MG63 (cell line): ENCODE results near the gene OSCAR. TPM values are rescaled to one million over a fixed set of nuclear protein-coding genes. Genes with fewer than 3 reads are reported as not detected.

Source experiments
- DNase-seq: peaks from one replicate; pipeline ENCODE4 v3.0.0-alpha.2; 2020
- H3K27me3 ChIP-seq: fragments of 250-450 bp; sonication (Bioruptor Pico); 2 replicates; pipeline ENCODE4 v1.5.1; 2020; ENCODE audit warnings: mild to moderate bottlenecking, moderate library complexity
- H3K36me3 ChIP-seq: fragments of 250-450 bp; sonication (Bioruptor Pico); 2 replicates; pipeline ENCODE4 v1.5.1; 2020; ENCODE audit warnings: mild to moderate bottlenecking, moderate library complexity
- H3K4me3 ChIP-seq: fragments of 250-450 bp; sonication (Bioruptor Pico); 2 replicates; pipeline ENCODE4 v1.5.1; 2020; ENCODE audit warnings: mild to moderate bottlenecking, moderate library complexity
- H3K9me3 ChIP-seq: fragments of 250-450 bp; sonication (Bioruptor Pico); 2 replicates; pipeline ENCODE4 v1.5.1; 2020; ENCODE audit warnings: mild to moderate bottlenecking, moderate library complexity
- total RNA-seq: library from RNA; depleted of rRNA; stranded (reverse); fragments of >200 nt; shearing (Covaris generic); gene quantifications from 2 replicates; pipeline ENCODE4 v1.2.3, GENCODE V29; 2014; ENCODE audit warnings: low replicate concordance

OSCAR gene
- total RNA-seq, 1 experiment from 2014 or later, result not detected

GRCh38 chr19:54128796-54129616, 28.4 kb upstream of the OSCAR start:
- Histone ChIP-seq H3K36me3 (peaks cover 36% of the 10 kb centered on the region), H3K9me3 (no peaks in the 10 kb centered on the region), H3K4me3 (no peak overlapping the region), H3K27me3 (no peaks in the 10 kb centered on the region)
- no peak for DNase-seq

- Histone ChIP-seq H3K9me3 (no peaks in the 10 kb centered on the region), H3K36me3 (peaks cover 40% of the 10 kb centered on the region), H3K4me3 (no peak overlapping the region), H3K27me3 (no peaks in the 10 kb centered on the region)
- DNase-seq, result no peak
These were observed 27.8 kb upstream of the OSCAR start for GRCh38 chr19:54128441-54128725.

GRCh38 chr19:54127688-54128440, 27.3 kb upstream of the OSCAR start:
- H3K36me3 ChIP-seq, result peaks cover 45% of the 10 kb centered on the region
- H3K4me3 ChIP-seq, result no peak overlapping the region
- no peak for DNase-seq
- no peaks in the 10 kb centered on the region for H3K9me3 ChIP-seq
- no peaks in the 10 kb centered on the region for H3K27me3 ChIP-seq

- H3K9me3 ChIP-seq, result no peaks in the 10 kb centered on the region
These were observed 25.1 kb upstream of the OSCAR start for GRCh38 chr19:54125713-54126112.

GRCh38 chr19:54124393-54124792, 23.8 kb upstream of the OSCAR start:
- no peaks in the 10 kb centered on the region for H3K9me3 ChIP-seq
- H3K36me3 ChIP-seq, result peaks cover 75% of the 10 kb centered on the region
- no peak overlapping the region for H3K4me3 ChIP-seq
- DNase-seq, result no peak
- H3K27me3 ChIP-seq, result no peaks in the 10 kb centered on the region

More at GRCh38 chr19:54125713-54126112, 25.1 kb upstream of the OSCAR start:
- H3K36me3 ChIP-seq, result peaks cover 62% of the 10 kb centered on the region
- DNase-seq, result no peak
- no peaks in the 10 kb centered on the region for H3K27me3 ChIP-seq
- H3K4me3 ChIP-seq, result no peak overlapping the region

GRCh38 chr19:54123682-54124081, 23.1 kb upstream of the OSCAR start:
- Histone ChIP-seq H3K9me3 (no peaks in the 10 kb centered on the region), H3K4me3 (no peak overlapping the region), H3K36me3 (peaks cover 71% of the 10 kb centered on the region), H3K27me3 (no peaks in the 10 kb centered on the region)
- DNase-seq, result no peak

GRCh38 chr19:54121259-54121658, 20.7 kb upstream of the OSCAR start:
- no peaks in the 10 kb centered on the region for H3K27me3 ChIP-seq
- H3K36me3 ChIP-seq, result peaks cover 62% of the 10 kb centered on the region
- no peaks in the 10 kb centered on the region for H3K9me3 ChIP-seq
- no peak overlapping the region for H3K4me3 ChIP-seq
- no peak for DNase-seq

GRCh38 chr19:54115109-54116063, 14.8 kb upstream of the OSCAR start, which contains the start of the genes PRPF31 and TFPT:
TSS of gene PRPF31 (plus strand) at chr19:54115754. CDS start at chr19:54118279, 2,525 bp downstream.
TSS of gene TFPT (minus strand) at chr19:54115657. CDS start at chr19:54115269, 388 bp downstream.
- Histone ChIP-seq H3K27me3 (no peaks in the 10 kb centered on the region), H3K36me3 (peaks cover 36% of the 10 kb centered on the region)

GRCh38 chr19:54114340-54115108, 13.9 kb upstream of the OSCAR start:
- peak; percentile 36 for DNase-seq
- Histone ChIP-seq H3K36me3 (peaks cover 32% of the 10 kb centered on the region), H3K27me3 (no peaks in the 10 kb centered on the region), H3K4me3 (peak overlapping the region; percentile 99), H3K9me3 (no peaks in the 10 kb centered on the region; the same call in 1 of the 2 replicates)

More at GRCh38 chr19:54115109-54116063, 14.8 kb upstream of the OSCAR start, which contains the start of the genes PRPF31 and TFPT:
- peak; percentile 97 for DNase-seq
- peak within 1 kb of the TSS; percentile 99 for H3K4me3 ChIP-seq
- no peaks in the 10 kb centered on the region; the same call in 1 of the 2 replicates for H3K9me3 ChIP-seq

GRCh38 chr19:54109651-54110050, 9.0 kb upstream of the OSCAR start:
- H3K27me3 ChIP-seq, result no peaks in the 10 kb centered on the region
- no peaks in the 10 kb centered on the region; the same call in 1 of the 2 replicates for H3K9me3 ChIP-seq
- H3K4me3 ChIP-seq, result no peak overlapping the region
- H3K36me3 ChIP-seq, result peaks cover 64% of the 10 kb centered on the region
- no peak for DNase-seq

- Histone ChIP-seq H3K4me3 (no peak overlapping the region), H3K36me3 (peaks cover 58% of the 10 kb centered on the region), H3K27me3 (no peaks in the 10 kb centered on the region), H3K9me3 (no peaks in the 10 kb centered on the region)
- DNase-seq, result no peak
These were observed 7.9 kb upstream of the OSCAR start for GRCh38 chr19:54108496-54108895.

GRCh38 chr19:54107876-54108490, 7.4 kb upstream of the OSCAR start:
- DNase-seq, result no peak
- H3K36me3 ChIP-seq, result peaks cover 53% of the 10 kb centered on the region
- H3K9me3 ChIP-seq, result no peaks in the 10 kb centered on the region
- no peak overlapping the region for H3K4me3 ChIP-seq
- no peaks in the 10 kb centered on the region for H3K27me3 ChIP-seq

GRCh38 chr19:54106716-54107115, 6.1 kb upstream of the OSCAR start:
- Histone ChIP-seq H3K36me3 (peaks cover 47% of the 10 kb centered on the region), H3K27me3 (no peaks in the 10 kb centered on the region), H3K9me3 (no peaks in the 10 kb centered on the region), H3K4me3 (no peak overlapping the region)
- DNase-seq, result no peak

GRCh38 chr19:54105796-54106195, 5.2 kb upstream of the OSCAR start:
- H3K9me3 ChIP-seq, result no peaks in the 10 kb centered on the region
- no peak overlapping the region for H3K4me3 ChIP-seq
- DNase-seq, result no peak
- H3K36me3 ChIP-seq, result peaks cover 43% of the 10 kb centered on the region
- H3K27me3 ChIP-seq, result no peaks in the 10 kb centered on the region

- Histone ChIP-seq H3K4me3 (no peak overlapping the region), H3K27me3 (no peaks in the 10 kb centered on the region), H3K9me3 (no peaks in the 10 kb centered on the region), H3K36me3 (peaks cover 41% of the 10 kb centered on the region)
- no peak for DNase-seq
These were observed 4.6 kb upstream of the OSCAR start for GRCh38 chr19:54104998-54105715.
